ENCODE measurements around the gene SLC38A1.

The SLC38A1 gene

GRCh38 chr12:46214668-46215436 lies 54.0 kb downstream of the SLC38A1 start:
- peaks cover 59% of the 10 kb centered on the region for H3K36me3 ChIP-seq (ENCODE audit: insufficient read depth, insufficient read length, low read length)
- no peaks in the 10 kb centered on the region for H3K9me3 ChIP-seq (ENCODE audit: insufficient read depth, low read length)
- no peaks in the 10 kb centered on the region for H3K27me3 ChIP-seq (ENCODE audit: insufficient read depth, insufficient read length)
- no peak overlapping the region for H3K4me3 ChIP-seq (ENCODE audit: insufficient read length, low read depth)
- no peaks in the 10 kb centered on the region for H3K4me1 ChIP-seq (ENCODE audit: insufficient read depth, insufficient read length)
- no peak for DNase-seq (ENCODE audit: low read depth, low spot score)
- H3K9ac ChIP-seq (ENCODE audit: insufficient read length, low read depth): no peak overlapping the region
- TF ChIP-seq SUZ12 (IDR thresholded peaks at IDR 0.05; ENCODE audit: extremely low read depth, insufficient read depth, insufficient read length) (no peak), ZNF274 (IDR thresholded peaks at IDR 0.05; ENCODE audit: low read depth, low read length) (no peak), YY1 (IDR thresholded peaks at IDR 0.05; ENCODE audit: insufficient read depth, insufficient read length) (no peak)

- TF ChIP-seq YY1 (IDR thresholded peaks at IDR 0.05; ENCODE audit: insufficient read depth, insufficient read length) (no peak), ZNF274 (IDR thresholded peaks at IDR 0.05; ENCODE audit: low read depth, low read length) (no peak), SUZ12 (IDR thresholded peaks at IDR 0.05; ENCODE audit: extremely low read depth, insufficient read depth, insufficient read length) (no peak)
- no peaks in the 10 kb centered on the region for H3K4me1 ChIP-seq (ENCODE audit: insufficient read depth, insufficient read length)
- H3K9me3 ChIP-seq (ENCODE audit: insufficient read depth, low read length): no peaks in the 10 kb centered on the region
- peaks cover 56% of the 10 kb centered on the region for H3K36me3 ChIP-seq (ENCODE audit: insufficient read depth, insufficient read length, low read length)
- DNase-seq (ENCODE audit: low read depth, low spot score): no peak
- no peaks in the 10 kb centered on the region for H3K27me3 ChIP-seq (ENCODE audit: insufficient read depth, insufficient read length)
- H3K4me3 ChIP-seq (ENCODE audit: insufficient read length, low read depth): no peak overlapping the region
- H3K9ac ChIP-seq (ENCODE audit: insufficient read length, low read depth): no peak overlapping the region
Observed at GRCh38 chr12:46212108-46212982, 56.5 kb downstream of the SLC38A1 start.

- Histone ChIP-seq H3K27me3 (ENCODE audit: insufficient read depth, insufficient read length) (no peaks in the 10 kb centered on the region), H3K36me3 (ENCODE audit: insufficient read depth, insufficient read length, low read length) (peaks cover 64% of the 10 kb centered on the region), H3K4me3 (ENCODE audit: insufficient read length, low read depth) (no peak overlapping the region), H3K9ac (ENCODE audit: insufficient read length, low read depth) (no peak overlapping the region), H3K4me1 (ENCODE audit: insufficient read depth, insufficient read length) (no peaks in the 10 kb centered on the region), H3K9me3 (ENCODE audit: insufficient read depth, low read length) (no peaks in the 10 kb centered on the region)
- TF ChIP-seq ZNF274 (IDR thresholded peaks at IDR 0.05; ENCODE audit: low read depth, low read length) (no peak), SUZ12 (IDR thresholded peaks at IDR 0.05; ENCODE audit: extremely low read depth, insufficient read depth, insufficient read length) (no peak), YY1 (IDR thresholded peaks at IDR 0.05; ENCODE audit: insufficient read depth, insufficient read length) (no peak)
- DNase-seq (ENCODE audit: low read depth, low spot score): no peak
Observed at GRCh38 chr12:46210873-46211439, 57.9 kb downstream of the SLC38A1 start.

GRCh38 chr12:46209914-46210872 lies 58.6 kb downstream of the SLC38A1 start:
- H3K27me3 ChIP-seq (ENCODE audit: insufficient read depth, insufficient read length): no peaks in the 10 kb centered on the region
- TF ChIP-seq SUZ12 (IDR thresholded peaks at IDR 0.05; ENCODE audit: extremely low read depth, insufficient read depth, insufficient read length) (no peak), ZNF274 (IDR thresholded peaks at IDR 0.05; ENCODE audit: low read depth, low read length) (no peak)
- H3K36me3 ChIP-seq (ENCODE audit: insufficient read depth, insufficient read length, low read length): peaks cover 71% of the 10 kb centered on the region
- H3K4me1 ChIP-seq (ENCODE audit: insufficient read depth, insufficient read length): no peaks in the 10 kb centered on the region
- no peak overlapping the region for H3K4me3 ChIP-seq (ENCODE audit: insufficient read length, low read depth)
- H3K9ac ChIP-seq (ENCODE audit: insufficient read length, low read depth): no peak overlapping the region
- no peaks in the 10 kb centered on the region for H3K9me3 ChIP-seq (ENCODE audit: insufficient read depth, low read length)
- no peak for DNase-seq (ENCODE audit: low read depth, low spot score)

GRCh38 chr12:46209170-46209569 lies 59.7 kb downstream of the SLC38A1 start:
- no peak for TF ChIP-seq SUZ12 (IDR thresholded peaks at IDR 0.05; ENCODE audit: extremely low read depth, insufficient read depth, insufficient read length)
- TF ChIP-seq YY1 (IDR thresholded peaks at IDR 0.05; ENCODE audit: insufficient read depth, insufficient read length): no peak
- no peak for TF ChIP-seq ZNF274 (IDR thresholded peaks at IDR 0.05; ENCODE audit: low read depth, low read length)
- H3K27me3 ChIP-seq (ENCODE audit: insufficient read depth, insufficient read length): no peaks in the 10 kb centered on the region
- H3K36me3 ChIP-seq (ENCODE audit: insufficient read depth, insufficient read length, low read length): peaks cover 71% of the 10 kb centered on the region
- DNase-seq (ENCODE audit: low read depth, low spot score): no peak
- no peak overlapping the region for H3K4me3 ChIP-seq (ENCODE audit: insufficient read length, low read depth)
- no peaks in the 10 kb centered on the region for H3K9me3 ChIP-seq (ENCODE audit: insufficient read depth, low read length)
- no peak overlapping the region for H3K9ac ChIP-seq (ENCODE audit: insufficient read length, low read depth)
- no peaks in the 10 kb centered on the region for H3K4me1 ChIP-seq (ENCODE audit: insufficient read depth, insufficient read length)

GRCh38 chr12:46208370-46208769 lies 60.5 kb downstream of the SLC38A1 start:
- TF ChIP-seq ZNF274 (IDR thresholded peaks at IDR 0.05; ENCODE audit: low read depth, low read length) (no peak), SUZ12 (IDR thresholded peaks at IDR 0.05; ENCODE audit: extremely low read depth, insufficient read depth, insufficient read length) (no peak), YY1 (IDR thresholded peaks at IDR 0.05; ENCODE audit: insufficient read depth, insufficient read length) (no peak)
- DNase-seq (ENCODE audit: low read depth, low spot score): no peak
- Histone ChIP-seq H3K36me3 (ENCODE audit: insufficient read depth, insufficient read length, low read length) (peaks cover 77% of the 10 kb centered on the region), H3K4me3 (ENCODE audit: insufficient read length, low read depth) (no peak overlapping the region), H3K9ac (ENCODE audit: insufficient read length, low read depth) (no peak overlapping the region), H3K4me1 (ENCODE audit: insufficient read depth, insufficient read length) (no peaks in the 10 kb centered on the region), H3K9me3 (ENCODE audit: insufficient read depth, low read length) (no peaks in the 10 kb centered on the region), H3K27me3 (ENCODE audit: insufficient read depth, insufficient read length) (no peaks in the 10 kb centered on the region)
